ENCODE data around the gene LRRTM3. TPM values are rescaled to one million over a fixed set of nuclear protein-coding genes. Genes with fewer than 3 reads are reported as not detected.

The LRRTM3 gene
- total and polyA plus RNA-seq, 2 experiments from 2014 or later: 0.21 to 0.37 TPM

DNA sequence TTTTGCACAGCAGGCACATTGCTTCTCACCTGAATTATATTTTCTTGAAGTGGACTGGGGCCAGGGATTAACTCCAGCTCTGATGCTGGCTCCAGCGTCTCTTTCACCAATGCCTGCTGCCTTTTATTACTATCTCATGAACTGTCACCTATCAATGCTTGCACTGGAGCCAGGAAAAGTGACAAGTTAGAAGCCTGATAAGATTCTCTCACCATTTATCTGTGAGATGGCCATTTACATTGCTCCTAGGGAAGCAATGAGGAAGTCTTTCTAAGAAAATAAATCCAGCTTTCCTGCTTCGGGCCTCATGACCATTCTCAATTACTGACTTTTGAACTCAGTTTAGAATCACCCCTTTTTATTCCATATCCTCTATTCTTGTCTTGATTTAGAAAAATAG lies 48.5 kb upstream of the LRRTM3 start:
- Histone ChIP-seq H3F3A (replicated peaks; ENCODE audit: low read depth) (no peaks in the 10 kb centered on the region), H4K20me1 (replicated peaks; ENCODE audit: insufficient read depth) (no peaks in the 10 kb centered on the region), H3K27me3 (ENCODE audit: insufficient read depth) (no peaks in the 10 kb centered on the region), H3K4me1 (ENCODE audit: insufficient read depth) (0 out of 2 replicates have a peak, but pooled peaks cover 4% of the 10 kb centered on the region), H3K79me2 (replicated peaks; ENCODE audit: insufficient read depth) (no peaks in the 10 kb centered on the region), H3K4me3 (no peak overlapping the region), H3K9me2 (ENCODE audit: insufficient read depth) (no peaks in the 10 kb centered on the region), H3K4me2 (no peak overlapping the region), H3K36me3 (ENCODE audit: insufficient read depth) (no peaks in the 10 kb centered on the region), H2AFZ (no peak overlapping the region), H3K27ac (ENCODE audit: low read depth) (no peak overlapping the region)
- no peaks in the 10 kb centered on the region for H3K27me3 Mint-ChIP-seq (ENCODE audit: insufficient read depth, low read depth, poor library complexity)
- no peak for DNase-seq (ENCODE audit: low spot score)
- no peak overlapping the region for H3K27ac Mint-ChIP-seq
- H3K9me3 Mint-ChIP-seq: no peaks in the 10 kb centered on the region
- no peak overlapping the region for H3K4me3 Mint-ChIP-seq
- TF ChIP-seq, protein P1, sequence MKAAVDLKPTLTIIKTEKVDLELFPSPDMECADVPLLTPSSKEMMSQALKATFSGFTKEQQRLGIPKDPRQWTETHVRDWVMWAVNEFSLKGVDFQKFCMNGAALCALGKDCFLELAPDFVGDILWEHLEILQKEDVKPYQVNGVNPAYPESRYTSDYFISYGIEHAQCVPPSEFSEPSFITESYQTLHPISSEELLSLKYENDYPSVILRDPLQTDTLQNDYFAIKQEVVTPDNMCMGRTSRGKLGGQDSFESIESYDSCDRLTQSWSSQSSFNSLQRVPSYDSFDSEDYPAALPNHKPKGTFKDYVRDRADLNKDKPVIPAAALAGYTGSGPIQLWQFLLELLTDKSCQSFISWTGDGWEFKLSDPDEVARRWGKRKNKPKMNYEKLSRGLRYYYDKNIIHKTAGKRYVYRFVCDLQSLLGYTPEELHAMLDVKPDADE (IDR thresholded peaks at IDR 0.05): no peak
- TF ChIP-seq JUNB (IDR thresholded peaks at IDR 0.05; ENCODE audit: unreplicated experiment) (no peak), ZNF114 (CRISPR knock-in tag; IDR thresholded peaks at IDR 0.05) (no peak), POLR2AphosphoS5 (IDR thresholded peaks at IDR 0.05; ENCODE audit: low read depth) (no peak), EZH2 (IDR thresholded peaks at IDR 0.05; ENCODE audit: low read depth, unreplicated experiment) (no peak), NANOG (IDR thresholded peaks at IDR 0.05; ENCODE audit: borderline replicate concordance) (no peak), ZNF331 (CRISPR knock-in tag; IDR thresholded peaks at IDR 0.05; ENCODE audit: low read depth) (no peak)
- H3K36me3 Mint-ChIP-seq (ENCODE audit: low read depth): no peaks in the 10 kb centered on the region
- ATAC-seq: no peak
- no peaks in the 10 kb centered on the region; the same call in 1 of the 3 replicates for H3K4me1 Mint-ChIP-seq

DNA sequence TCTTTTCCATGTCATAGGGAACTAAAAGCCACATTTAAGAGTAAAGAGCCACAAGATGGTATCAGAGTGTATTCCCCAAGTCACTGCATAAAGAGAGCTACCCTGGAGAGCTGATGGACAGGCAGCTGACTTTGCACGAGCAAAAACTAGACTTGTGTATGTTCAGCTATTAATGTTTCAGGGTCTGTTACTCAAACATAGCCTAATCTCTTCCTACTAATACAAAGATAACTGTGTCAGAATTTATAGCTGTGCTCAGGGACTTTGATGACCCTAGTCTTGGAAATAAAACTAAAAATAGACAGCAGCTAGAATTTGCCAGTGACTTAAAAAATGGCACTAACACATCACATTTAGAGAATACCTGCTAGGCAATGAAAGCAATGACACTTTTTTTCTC lies 45.5 kb upstream of the LRRTM3 start:
- H3F3A ChIP-seq (replicated peaks; ENCODE audit: low read depth): no peaks in the 10 kb centered on the region
- no peak for DNase-seq (ENCODE audit: low spot score)
- no peak overlapping the region for H3K27ac ChIP-seq (ENCODE audit: low read depth)
- H2AFZ ChIP-seq: no peak overlapping the region
- no peaks in the 10 kb centered on the region for H3K27me3 Mint-ChIP-seq (ENCODE audit: insufficient read depth, low read depth, poor library complexity)
- peaks cover 13% of the 10 kb centered on the region; the same call in 1 of the 2 replicates for H3K9me2 ChIP-seq (ENCODE audit: insufficient read depth)
- H3K36me3 ChIP-seq (ENCODE audit: insufficient read depth): no peaks in the 10 kb centered on the region
- no peak overlapping the region for H3K4me3 ChIP-seq
- peaks cover 4% of the 10 kb centered on the region; the same call in 1 of the 3 replicates for H3K4me1 Mint-ChIP-seq
- H4K20me1 ChIP-seq (replicated peaks; ENCODE audit: insufficient read depth): no peaks in the 10 kb centered on the region
- H3K79me2 ChIP-seq (replicated peaks; ENCODE audit: insufficient read depth): no peaks in the 10 kb centered on the region
- H3K4me3 Mint-ChIP-seq: no peak overlapping the region
- H3K27ac Mint-ChIP-seq: no peak overlapping the region
- no peak for ATAC-seq
- 0 out of 2 replicates have a peak, but pooled peaks cover 4% of the 10 kb centered on the region for H3K4me1 ChIP-seq (ENCODE audit: insufficient read depth)
- no peak overlapping the region for H3K4me2 ChIP-seq
- H3K36me3 Mint-ChIP-seq (ENCODE audit: low read depth): no peaks in the 10 kb centered on the region
- H3K27me3 ChIP-seq (ENCODE audit: insufficient read depth): no peaks in the 10 kb centered on the region
- no peaks in the 10 kb centered on the region for H3K9me3 Mint-ChIP-seq
- TF ChIP-seq ZNF114 (CRISPR knock-in tag; IDR thresholded peaks at IDR 0.05) (no peak), CREB1 (CRISPR knock-in tag; IDR thresholded peaks at IDR 0.05; ENCODE audit: low read depth) (no peak), POLR2AphosphoS5 (IDR thresholded peaks at IDR 0.05; ENCODE audit: low read depth) (no peak)
- TF ChIP-seq, protein P2, sequence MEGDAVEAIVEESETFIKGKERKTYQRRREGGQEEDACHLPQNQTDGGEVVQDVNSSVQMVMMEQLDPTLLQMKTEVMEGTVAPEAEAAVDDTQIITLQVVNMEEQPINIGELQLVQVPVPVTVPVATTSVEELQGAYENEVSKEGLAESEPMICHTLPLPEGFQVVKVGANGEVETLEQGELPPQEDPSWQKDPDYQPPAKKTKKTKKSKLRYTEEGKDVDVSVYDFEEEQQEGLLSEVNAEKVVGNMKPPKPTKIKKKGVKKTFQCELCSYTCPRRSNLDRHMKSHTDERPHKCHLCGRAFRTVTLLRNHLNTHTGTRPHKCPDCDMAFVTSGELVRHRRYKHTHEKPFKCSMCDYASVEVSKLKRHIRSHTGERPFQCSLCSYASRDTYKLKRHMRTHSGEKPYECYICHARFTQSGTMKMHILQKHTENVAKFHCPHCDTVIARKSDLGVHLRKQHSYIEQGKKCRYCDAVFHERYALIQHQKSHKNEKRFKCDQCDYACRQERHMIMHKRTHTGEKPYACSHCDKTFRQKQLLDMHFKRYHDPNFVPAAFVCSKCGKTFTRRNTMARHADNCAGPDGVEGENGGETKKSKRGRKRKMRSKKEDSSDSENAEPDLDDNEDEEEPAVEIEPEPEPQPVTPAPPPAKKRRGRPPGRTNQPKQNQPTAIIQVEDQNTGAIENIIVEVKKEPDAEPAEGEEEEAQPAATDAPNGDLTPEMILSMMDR (conservative IDR thresholded peaks at IDR 0.05; ENCODE audit: low read depth in 2 of 2): no peak
- TF ChIP-seq, protein P3, sequence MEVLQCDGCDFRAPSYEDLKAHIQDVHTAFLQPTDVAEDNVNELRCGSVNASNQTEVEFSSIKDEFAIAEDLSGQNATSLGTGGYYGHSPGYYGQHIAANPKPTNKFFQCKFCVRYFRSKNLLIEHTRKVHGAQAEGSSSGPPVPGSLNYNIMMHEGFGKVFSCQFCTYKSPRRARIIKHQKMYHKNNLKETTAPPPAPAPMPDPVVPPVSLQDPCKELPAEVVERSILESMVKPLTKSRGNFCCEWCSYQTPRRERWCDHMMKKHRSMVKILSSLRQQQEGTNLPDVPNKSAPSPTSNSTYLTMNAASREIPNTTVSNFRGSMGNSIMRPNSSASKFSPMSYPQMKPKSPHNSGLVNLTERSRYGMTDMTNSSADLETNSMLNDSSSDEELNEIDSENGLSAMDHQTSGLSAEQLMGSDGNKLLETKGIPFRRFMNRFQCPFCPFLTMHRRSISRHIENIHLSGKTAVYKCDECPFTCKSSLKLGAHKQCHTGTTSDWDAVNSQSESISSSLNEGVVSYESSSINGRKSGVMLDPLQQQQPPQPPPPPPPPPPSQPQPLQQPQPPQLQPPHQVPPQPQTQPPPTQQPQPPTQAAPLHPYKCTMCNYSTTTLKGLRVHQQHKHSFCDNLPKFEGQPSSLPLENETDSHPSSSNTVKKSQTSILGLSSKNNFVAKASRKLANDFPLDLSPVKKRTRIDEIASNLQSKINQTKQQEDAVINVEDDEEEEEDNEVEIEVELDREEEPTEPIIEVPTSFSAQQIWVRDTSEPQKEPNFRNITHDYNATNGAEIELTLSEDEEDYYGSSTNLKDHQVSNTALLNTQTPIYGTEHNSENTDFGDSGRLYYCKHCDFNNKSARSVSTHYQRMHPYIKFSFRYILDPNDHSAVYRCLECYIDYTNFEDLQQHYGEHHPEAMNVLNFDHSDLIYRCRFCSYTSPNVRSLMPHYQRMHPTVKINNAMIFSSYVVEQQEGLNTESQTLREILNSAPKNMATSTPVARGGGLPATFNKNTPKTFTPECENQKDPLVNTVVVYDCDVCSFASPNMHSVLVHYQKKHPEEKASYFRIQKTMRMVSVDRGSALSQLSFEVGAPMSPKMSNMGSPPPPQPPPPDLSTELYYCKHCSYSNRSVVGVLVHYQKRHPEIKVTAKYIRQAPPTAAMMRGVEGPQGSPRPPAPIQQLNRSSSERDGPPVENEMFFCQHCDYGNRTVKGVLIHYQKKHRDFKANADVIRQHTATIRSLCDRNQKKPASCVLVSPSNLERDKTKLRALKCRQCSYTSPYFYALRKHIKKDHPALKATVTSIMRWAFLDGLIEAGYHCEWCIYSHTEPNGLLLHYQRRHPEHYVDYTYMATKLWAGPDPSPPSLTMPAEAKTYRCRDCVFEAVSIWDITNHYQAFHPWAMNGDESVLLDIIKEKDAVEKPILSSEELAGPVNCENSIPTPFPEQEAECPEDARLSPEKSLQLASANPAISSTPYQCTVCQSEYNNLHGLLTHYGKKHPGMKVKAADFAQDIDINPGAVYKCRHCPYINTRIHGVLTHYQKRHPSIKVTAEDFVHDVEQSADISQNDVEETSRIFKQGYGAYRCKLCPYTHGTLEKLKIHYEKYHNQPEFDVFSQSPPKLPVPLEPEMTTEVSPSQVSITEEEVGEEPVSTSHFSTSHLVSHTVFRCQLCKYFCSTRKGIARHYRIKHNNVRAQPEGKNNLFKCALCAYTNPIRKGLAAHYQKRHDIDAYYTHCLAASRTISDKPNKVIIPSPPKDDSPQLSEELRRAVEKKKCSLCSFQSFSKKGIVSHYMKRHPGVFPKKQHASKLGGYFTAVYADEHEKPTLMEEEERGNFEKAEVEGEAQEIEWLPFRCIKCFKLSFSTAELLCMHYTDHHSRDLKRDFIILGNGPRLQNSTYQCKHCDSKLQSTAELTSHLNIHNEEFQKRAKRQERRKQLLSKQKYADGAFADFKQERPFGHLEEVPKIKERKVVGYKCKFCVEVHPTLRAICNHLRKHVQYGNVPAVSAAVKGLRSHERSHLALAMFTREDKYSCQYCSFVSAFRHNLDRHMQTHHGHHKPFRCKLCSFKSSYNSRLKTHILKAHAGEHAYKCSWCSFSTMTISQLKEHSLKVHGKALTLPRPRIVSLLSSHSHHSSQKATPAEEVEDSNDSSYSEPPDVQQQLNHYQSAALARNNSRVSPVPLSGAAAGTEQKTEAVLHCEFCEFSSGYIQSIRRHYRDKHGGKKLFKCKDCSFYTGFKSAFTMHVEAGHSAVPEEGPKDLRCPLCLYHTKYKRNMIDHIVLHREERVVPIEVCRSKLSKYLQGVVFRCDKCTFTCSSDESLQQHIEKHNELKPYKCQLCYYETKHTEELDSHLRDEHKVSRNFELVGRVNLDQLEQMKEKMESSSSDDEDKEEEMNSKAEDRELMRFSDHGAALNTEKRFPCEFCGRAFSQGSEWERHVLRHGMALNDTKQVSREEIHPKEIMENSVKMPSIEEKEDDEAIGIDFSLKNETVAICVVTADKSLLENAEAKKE (CRISPR knock-in tag; IDR thresholded peaks at IDR 0.05): no peak
